Stimulated activated CD4-positive, alpha-beta T cell treated with anti-CD3 and anti-CD28 coated beads, Interleukin-1b, Interleukin-23, amount 100 ng/mL, for 4 hours (primary cell): ENCODE results near the gene CDK9.

ENCODE experiments used
- DNase-seq, 2 donors: peaks; one replicate each; pipeline ENCODE4 v3.0.0-alpha.2; 2020; ENCODE audit warnings: low read depth in 2 of 2

Gene CDK9

DNA sequence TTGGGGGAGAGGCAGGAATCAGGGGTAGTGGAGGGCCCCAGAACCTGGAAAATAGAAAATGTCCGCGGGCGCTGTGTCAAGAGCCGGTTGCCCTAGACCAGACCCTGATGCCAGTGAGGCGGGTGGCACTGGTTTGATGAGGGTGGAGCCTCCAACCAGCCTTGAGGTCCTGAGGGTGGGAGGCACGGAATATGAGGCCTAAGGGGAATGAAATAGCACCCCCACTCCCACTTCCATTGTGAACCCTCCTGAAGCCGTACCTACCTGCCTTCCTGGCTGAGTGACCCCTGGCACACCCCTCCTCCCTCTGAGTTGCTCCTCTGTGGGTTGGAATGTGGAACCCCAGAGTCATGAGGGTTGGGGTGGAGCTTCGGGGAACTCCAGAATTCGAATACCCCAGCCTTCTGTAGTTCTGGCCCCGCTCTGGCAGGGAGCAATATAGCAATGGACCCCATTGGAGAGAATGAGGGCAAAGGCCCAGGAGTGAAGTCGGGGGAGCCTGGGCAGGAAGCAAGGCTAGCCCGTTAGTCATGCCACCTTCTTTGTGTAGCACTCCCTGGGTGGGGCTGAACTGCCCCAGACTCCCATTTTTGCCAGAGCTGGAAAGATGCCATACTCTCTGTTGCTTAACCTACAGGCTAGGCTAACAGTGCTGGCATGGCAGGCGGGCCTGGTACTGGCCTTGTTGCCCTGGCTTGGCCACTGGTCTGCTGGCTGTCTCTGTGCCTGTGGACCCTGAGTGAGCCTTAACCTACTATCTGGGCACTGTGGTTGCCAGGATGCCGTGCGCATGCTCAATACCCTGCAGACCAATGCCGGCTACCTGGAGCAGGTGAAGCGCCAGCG lies 17.9 kb downstream of the CDK9 start:
- no peak for DNase-seq

- DNase-seq: no peak
Measured at GRCh38 chr9:127805620-127806019, 19.8 kb downstream of the CDK9 start.

DNA sequence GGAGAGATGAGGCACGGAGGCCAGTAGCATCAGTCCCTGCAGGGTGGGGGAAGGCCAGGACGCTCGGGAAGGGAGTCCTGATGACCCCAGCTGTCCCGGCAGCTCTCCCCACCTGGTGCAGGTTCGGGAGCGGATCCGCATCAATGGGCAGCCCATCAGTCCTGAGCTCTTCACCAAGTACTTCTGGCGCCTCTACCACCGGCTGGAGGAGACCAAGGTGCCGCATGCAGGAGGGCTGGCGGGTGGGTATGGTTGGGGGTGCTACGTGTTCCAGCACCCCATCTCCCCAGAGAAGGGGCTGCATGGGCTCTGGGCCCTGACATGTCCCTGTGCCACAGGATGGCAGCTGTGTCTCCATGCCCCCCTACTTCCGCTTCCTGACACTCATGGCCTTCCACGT lies 21.0 kb downstream of the CDK9 start:
- DNase-seq: no peak

DNA sequence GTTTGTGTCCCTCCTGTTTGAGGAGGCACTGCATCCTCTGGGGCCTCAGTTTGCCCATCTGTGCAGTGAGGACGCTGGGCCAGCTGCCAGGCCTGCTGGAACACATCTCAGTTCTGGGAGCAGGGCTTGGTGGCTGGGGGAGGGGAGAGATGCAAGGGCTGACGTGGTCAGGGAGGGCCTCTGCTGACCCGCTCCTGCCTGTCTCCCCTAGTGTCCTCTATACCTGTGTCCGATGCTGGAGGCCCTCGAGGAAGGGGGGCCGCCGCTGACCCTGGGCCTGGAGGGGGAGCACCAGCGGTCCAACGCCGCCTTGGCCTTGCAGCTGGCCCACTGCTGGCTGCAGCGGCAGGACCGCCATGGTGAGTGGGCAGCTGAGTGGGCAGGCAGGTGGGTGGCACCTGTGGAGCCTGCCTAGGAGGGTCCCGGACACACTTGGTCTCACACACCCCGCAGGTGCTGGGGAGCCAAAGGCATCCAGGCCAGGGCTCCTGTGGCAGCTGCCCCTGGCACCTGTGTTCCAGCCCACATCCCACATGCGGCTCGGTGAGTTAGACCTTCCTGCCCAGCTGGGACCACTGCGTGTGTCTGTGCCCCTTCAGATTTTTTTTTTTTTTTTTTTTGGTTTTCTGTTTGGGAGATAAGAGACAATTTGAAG lies 22.6 kb downstream of the CDK9 start:
- DNase-seq: no peak

DNA sequence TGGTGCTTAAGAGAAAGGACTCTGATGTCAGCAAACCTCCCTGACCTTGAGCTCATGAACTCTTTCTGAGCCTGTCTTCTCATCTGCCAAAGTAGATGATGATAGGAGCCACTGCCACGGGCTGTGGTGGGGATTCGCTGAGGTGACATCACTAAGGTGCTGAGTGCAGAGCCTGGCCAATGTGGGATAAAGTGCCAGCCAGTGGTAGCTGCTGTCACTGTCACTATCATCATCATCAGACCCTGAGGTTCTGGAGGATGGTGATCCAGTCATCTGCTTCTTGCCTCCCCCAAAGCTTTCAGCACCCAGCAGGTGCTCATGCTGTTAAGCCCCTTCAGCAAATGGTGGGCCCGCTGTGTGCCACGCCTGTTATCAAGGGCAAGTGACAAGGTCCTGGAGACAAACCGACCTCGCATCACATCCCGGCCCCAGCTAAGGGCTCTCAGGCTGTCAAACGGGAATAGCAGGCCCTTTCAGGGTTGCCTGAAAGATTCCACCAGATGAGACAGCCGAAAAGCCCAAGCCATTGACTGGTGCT lies 23.2 kb downstream of the CDK9 start:
- no peak for DNase-seq

DNA sequence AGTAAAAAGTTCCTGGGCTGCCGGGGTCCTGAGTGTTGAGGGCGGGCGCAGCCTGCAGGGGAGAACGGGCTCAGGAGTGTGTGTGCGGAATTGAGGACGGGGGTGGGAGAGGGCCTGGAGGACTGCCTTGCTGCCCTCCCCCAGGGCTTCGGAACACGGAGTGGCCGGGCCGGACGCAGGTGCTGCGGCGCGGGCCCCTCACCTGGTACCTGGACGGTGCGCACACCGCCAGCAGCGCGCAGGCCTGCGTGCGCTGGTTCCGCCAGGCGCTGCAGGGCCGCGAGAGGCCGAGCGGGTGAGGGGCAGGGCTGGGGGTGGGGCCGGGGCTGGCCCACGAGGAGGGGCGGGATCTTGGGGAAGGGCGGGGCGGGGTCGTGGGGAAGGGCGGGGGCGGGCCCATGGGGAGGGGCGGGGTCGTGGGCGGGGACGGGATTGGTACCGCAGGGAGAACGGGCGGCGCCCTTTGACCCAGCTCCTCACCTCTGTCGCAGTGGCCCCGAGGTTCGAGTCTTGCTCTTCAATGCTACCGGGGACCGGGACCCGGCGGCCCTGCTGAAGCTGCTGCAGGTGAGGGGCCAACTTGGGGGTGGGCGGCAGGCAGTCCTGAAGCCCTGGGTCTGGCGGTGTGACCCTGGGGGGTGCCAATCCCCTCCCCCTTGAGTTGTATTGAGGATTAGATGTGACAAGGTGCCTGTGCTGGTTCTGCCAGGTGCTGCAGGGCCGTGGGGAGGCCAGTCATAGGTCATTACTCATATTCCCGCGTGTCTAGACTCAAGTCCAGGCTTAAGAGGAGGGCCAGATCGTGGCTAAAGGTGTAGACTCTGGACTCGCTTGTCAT lies 23.9 kb downstream of the CDK9 start:
- no peak for DNase-seq

- no peak for DNase-seq
Measured at GRCh38 chr9:127810378-127811187, 24.7 kb downstream of the CDK9 start.

DNA sequence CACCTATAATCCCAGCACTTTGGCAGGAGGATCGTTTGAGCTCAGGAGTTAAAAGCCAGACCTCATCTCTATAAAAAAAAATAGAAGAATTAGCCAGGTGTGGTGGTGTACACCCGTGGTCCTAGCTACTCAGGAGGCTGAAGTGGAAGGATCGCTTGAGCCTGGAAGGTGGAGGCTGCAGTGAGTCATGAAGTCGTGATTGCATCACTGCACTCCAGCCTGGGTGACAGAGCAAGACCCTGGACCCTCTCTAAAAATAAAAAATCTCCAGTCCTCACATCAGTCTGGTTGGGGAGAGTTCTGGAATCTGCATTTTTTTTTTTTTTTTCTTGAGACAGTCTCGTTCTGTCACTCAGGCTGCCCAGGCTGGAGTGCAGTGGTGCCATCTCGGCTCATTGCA lies 26.2 kb downstream of the CDK9 start:
- no peak for DNase-seq

DNA sequence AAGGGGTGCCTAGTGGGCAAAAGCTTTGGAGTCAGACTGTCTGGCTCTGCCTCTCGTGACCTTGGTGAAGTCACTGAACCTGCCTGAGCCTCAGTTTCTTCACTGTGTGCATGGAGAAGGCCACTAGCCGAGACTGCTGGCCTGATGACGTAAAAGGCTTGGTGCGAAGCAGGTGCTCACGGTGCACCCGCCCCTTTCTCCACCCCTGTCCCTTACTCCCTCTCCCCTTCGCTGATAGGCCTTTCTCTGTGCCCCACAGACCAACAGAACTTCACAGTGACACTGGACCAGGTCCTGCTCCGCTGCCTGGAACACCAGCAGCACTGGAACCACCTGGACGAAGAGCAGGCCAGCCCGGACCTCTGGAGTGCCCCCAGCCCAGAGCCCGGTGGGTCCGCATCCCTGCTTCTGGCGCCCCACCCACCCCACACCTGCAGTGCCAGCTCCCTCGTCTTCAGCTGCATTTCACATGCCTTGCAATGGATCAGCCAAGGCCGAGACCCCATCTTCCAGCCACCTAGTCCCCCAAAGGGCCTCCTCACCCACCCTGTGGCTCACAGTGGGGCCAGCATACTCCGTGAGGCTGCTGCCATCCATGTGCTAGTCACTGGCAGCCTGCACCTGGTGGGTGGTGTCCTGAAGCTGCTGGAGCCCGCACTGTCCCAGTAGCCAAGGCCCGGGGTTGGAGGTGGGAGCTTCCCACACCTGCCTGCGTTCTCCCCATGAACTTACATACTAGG lies 27.3 kb downstream of the CDK9 start:
- no peak for DNase-seq

DNA sequence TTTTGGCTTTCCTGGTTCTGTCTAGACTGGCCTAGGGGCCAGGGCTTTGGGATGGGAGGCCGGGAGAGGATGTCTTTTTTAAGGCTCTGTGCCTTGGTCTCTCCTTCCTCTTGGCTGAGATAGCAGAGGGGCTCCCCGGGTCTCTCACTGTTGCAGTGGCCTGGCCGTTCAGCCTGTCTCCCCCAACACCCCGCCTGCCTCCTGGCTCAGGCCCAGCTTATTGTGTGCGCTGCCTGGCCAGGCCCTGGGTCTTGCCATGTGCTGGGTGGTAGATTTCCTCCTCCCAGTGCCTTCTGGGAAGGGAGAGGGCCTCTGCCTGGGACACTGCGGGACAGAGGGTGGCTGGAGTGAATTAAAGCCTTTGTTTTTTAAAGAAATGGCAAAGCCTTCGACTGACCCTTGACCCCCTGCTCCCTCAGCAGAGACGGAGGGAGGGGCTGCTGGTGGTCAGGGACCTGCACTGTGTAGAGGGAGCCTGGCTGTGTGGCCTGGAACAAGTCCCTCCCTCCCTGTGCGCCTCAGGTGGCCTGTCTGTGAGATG lies 27.9 kb downstream of the CDK9 start:
- no peak for DNase-seq

GRCh38 chr9:127814619-127815511 lies 29.0 kb downstream of the CDK9 start:
- DNase-seq: no peak

DNA sequence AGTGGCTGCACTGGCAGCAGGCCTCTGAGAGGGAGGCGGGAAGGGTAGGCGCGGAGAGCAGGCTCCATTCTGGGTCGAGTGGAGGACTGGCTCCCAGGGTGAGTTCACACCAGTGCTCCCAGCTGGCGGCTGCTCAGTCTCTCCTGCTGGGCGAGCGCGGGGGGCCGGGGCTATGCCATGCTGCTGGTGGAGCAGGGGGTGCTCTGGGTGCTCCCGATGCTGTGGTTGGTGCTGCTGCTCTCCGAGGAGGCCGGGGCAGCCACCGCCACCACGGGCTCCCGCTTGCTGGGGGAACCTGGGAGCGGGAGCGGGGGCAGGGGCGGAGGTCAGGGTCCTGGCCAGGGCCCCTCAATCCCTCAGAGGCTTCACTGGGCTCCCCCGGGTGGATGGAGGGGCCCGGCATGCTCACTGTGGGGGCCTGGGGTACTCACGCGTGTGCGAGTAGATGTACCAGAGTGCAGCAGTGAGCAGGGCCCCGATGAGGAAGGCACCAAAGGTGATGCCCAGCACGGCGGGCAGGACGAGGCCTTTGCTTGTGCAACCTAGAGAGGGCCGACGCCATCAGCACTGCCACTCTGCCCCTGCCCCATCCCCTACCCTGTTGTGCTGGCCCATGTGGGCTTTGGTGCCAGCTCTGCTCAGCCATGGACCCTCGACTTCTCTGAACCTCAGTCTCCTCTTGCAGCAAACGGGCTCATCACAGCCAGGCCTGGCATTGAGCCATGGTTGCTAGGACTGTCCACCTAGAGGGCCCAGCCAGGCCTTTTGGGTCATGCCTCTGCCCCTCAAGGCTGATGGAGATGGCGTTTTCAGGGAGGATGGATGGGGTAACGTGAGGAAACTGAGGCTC lies 29.9 kb downstream of the CDK9 start:
- DNase-seq: no peak

- DNase-seq: no peak
Measured at GRCh38 chr9:127816362-127816725, 30.5 kb downstream of the CDK9 start.

- no peak for DNase-seq
Measured at GRCh38 chr9:127816728-127817127, 30.9 kb downstream of the CDK9 start.

DNA sequence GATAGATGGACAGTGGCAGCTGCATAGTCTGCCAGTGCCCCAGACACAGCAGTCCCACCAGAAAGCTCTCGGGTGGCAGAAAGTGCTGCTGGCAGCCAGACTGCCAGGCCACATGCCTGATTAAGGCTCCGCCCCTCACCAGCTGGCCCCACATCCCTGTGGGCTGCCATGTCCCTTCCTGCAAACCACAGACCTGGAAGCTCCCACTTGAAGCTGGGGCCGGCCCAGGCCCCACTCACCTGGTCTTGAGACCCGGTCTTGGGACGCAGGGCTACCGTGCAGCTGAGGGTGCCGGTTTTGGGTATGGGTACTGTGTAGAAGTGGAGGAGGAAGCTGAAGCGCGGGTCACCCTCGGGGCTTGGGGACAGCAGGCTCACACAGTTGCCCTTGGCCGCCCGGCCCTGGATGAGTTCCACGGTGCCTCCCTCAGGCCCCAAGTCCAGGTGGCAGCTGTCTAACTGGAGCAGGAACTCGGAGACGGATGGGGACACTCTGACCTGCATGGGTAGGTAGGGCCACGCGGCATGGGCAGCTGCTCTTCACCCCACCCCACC lies 32.1 kb downstream of the CDK9 start:
- DNase-seq: no peak

DNA sequence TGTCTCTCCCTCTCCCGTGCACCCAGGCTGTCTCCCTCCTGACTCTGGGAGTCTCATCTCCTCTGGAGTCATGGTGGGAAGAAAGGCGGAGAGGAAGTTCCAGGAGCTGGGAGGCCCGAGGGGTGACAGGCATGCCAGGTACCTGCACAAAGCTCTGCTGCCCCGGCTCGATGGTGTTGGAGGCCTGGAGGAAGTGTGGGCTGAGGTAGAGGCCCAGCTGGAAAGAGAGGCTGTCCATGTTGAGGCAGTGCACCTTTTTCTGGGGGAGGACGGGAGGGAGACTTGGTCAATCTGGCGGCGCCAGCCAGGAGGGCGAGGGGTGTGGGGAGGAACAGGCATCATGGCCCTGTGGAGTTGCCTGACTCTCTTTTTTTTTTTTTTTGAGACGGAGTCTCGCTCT lies 32.7 kb downstream of the CDK9 start:
- no peak for DNase-seq

DNA sequence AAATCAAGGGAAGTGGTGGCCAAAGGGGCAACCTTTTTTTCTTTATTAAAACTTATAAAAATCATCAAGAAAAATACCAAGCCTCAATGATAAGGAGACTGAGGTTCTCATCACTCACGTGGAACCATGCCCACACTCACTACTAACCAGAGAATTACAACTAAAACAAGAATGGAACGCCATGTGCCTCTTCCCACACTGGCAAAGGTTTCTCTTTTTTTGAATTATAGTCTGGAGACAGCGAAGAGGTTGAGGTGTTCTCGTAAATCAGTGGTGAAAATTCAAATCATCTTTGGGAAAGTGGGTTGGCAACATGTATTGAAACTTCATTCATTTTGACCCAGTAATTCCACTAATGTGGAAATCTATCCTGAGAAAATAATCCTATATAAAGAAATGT lies 36.3 kb downstream of the CDK9 start:
- DNase-seq: no peak
